B cell (primary cell): Measurements from ENCODE around the gene SCAND1. TPM values are rescaled to one million over a fixed set of nuclear protein-coding genes. Genes with fewer than 3 reads are reported as not detected.

Source experiments
- ATAC-seq: fragments of 200-7000 bp; cut with Tn5 transposase; one replicate; pipeline ENCODE4 v1.10.0; 2021; ENCODE audit warnings: low read depth, mild to moderate bottlenecking, moderate number of reproducible peaks, moderate library complexity
- CTCF ChIA-PET: fragments of 350-600 bp; sonication (Branson Sonifier 250); formaldehyde crosslinking; loops from one replicate; lab custom pipeline; 2021; ENCODE audit warnings: antibody characterized with exemption, inconsistent platforms; lab: Charles Lee
- POLR2A ChIA-PET: fragments of 350-600 bp; sonication (Branson Sonifier 250); formaldehyde crosslinking; loops from one replicate; lab custom pipeline; 2021; ENCODE audit warnings: antibody characterized with exemption; lab: Charles Lee
- DNase-seq: peaks from one replicate; pipeline ENCODE4 v3.0.0; 2013
- H2AFZ ChIP-seq: 2 replicates; pipeline ENCODE4 v1.6.1; 2012; ENCODE audit warnings: mild to moderate bottlenecking, low read depth, low read length; ENCODE audit not compliant: insufficient read depth, poor library complexity, severe bottlenecking
- H3K27ac ChIP-seq, 2 donors: 1 replicate in 1 of 2; 2 replicates in 1 of 2; pipeline ENCODE4 v1.5.1; 2012 to 2013; ENCODE audit warnings: low read length in 2 of 2, mild to moderate bottlenecking in 2 of 2, moderate library complexity in 1 of 2
- H3K27me3 ChIP-seq, 4 experiments: fragments of 200-600 bp in 1 of 4; sonication (generic) in 1 of 4; replicated peaks in 1 of 4; 1 replicate in 2 of 4; 2 replicates in 2 of 4; pipeline versions ENCODE4 v1.6.1 to v1.7.0; 2013 to 2016; ENCODE audit warnings: low read length in 3 of 4, mild to moderate bottlenecking in 2 of 4, mixed read lengths in 1 of 4, moderate library complexity in 1 of 4; ENCODE audit not compliant: insufficient read depth in 4 of 4, control insufficient read depth in 3 of 4; ENCODE audit errors: control extremely low read depth in 1 of 4
- H3K36me3 ChIP-seq, 2 experiments: replicated peaks in 1 of 2; 1 replicate in 1 of 2; 2 replicates in 1 of 2; pipeline versions ENCODE4 v1.6.1 to v1.7.1; 2013; ENCODE audit warnings: low read length in 1 of 2; ENCODE audit not compliant: insufficient read depth in 2 of 2, control insufficient read depth in 1 of 2; ENCODE audit errors: control extremely low read depth in 1 of 2, extremely low read depth in 1 of 2
- H3K4me1 ChIP-seq, 2 donors: fragments of 200-600 bp in 1 of 2; sonication (generic) in 1 of 2; 1 replicate in 1 of 2; 2 replicates in 1 of 2; pipeline versions ENCODE4 v1.5.1 to v1.6.1; 2013 to 2017; ENCODE audit warnings: low read length in 2 of 2; ENCODE audit not compliant: control insufficient read depth in 2 of 2, insufficient read depth in 2 of 2
- H3K4me2 ChIP-seq: replicated peaks from 2 replicates; pipeline ENCODE3; 2012; ENCODE audit warnings: mild to moderate bottlenecking, low read depth, low read length; ENCODE audit not compliant: poor library complexity, severe bottlenecking
- H3K4me3 ChIP-seq, 5 experiments: fragments of 200-600 bp in 1 of 5; sonication (generic) in 1 of 5; 1 replicate in 3 of 5; 2 replicates in 2 of 5; pipeline versions ENCODE4 v1.5.1 to v1.7.0; 2011 to 2016; ENCODE audit warnings: low read length in 4 of 5, mild to moderate bottlenecking in 4 of 5, low read depth in 2 of 5, control low read depth in 1 of 5, moderate library complexity in 1 of 5; ENCODE audit not compliant: insufficient read depth in 1 of 5; ENCODE audit errors: control extremely low read depth in 1 of 5, extremely low read depth in 1 of 5
- H3K79me2 ChIP-seq: fragments of 200-600 bp; sonication (generic); one replicate; pipeline ENCODE4 v1.6.0; 2016; ENCODE audit warnings: low read length; ENCODE audit not compliant: control insufficient read depth, insufficient read depth
- H3K9ac ChIP-seq: fragments of 200-600 bp; sonication (generic); 2 replicates; pipeline ENCODE4 v1.6.1; 2017; ENCODE audit warnings: mild to moderate bottlenecking, low read length, moderate library complexity
- H3K9me3 ChIP-seq, 3 donors: one replicate each; pipeline versions ENCODE4 v1.6.1 to v1.7.1; 2013; ENCODE audit warnings: low read length in 2 of 3; ENCODE audit not compliant: control insufficient read depth in 2 of 3, insufficient read depth in 1 of 3; ENCODE audit errors: control extremely low read depth in 1 of 3
- H4K20me1 ChIP-seq: 2 replicates; pipeline ENCODE4 v1.6.0; 2012; ENCODE audit warnings: mild to moderate bottlenecking, low read length; ENCODE audit not compliant: insufficient read depth, control insufficient read depth, poor library complexity, severe bottlenecking
- H3K27ac Mint-ChIP-seq: one replicate; pipeline ENCODE4 v1.8.0; 2021; ENCODE audit warnings: mixed read lengths
- H3K27me3 Mint-ChIP-seq: one replicate; pipeline ENCODE4 v1.8.0; 2021; ENCODE audit warnings: mixed read lengths
- H3K4me1 Mint-ChIP-seq: one replicate; pipeline ENCODE4 v1.8.0; 2021; ENCODE audit warnings: mixed read lengths
- H3K4me3 Mint-ChIP-seq: one replicate; pipeline ENCODE4 v1.8.0; 2021; ENCODE audit warnings: mixed read lengths
- H3K9me3 Mint-ChIP-seq: one replicate; pipeline ENCODE4 v1.8.0; 2022; ENCODE audit warnings: mixed read lengths; ENCODE audit not compliant: insufficient read depth
- EZH2 ChIP-seq: IDR thresholded peaks from 2 replicates; pipeline ENCODE4 v1.6.1; 2012; ENCODE audit warnings: borderline replicate concordance, low read depth, mild to moderate bottlenecking, moderate library complexity, low read length; ENCODE audit not compliant: insufficient read depth, poor library complexity, severe bottlenecking
- WGBS: methylation state at CpG from one replicate; pipeline ENCODE4 v1.1.5; 2013; ENCODE audit warnings: missing lambda C conversion rate; ENCODE audit not compliant: insufficient coverage; 5-methylcytosine and 5-hydroxymethylcytosine counted together
- intact Hi-C: fragments of 100-400 bp; cut with micrococcal nuclease; formaldehyde crosslinking; loops from one replicate; pipeline ENCODE4 v1.10.0; 2022
- polyA plus RNA-seq: library from polyadenylated mRNA; depleted of rRNA; stranded (reverse); fragments of >200 nt; gene quantifications from 2 replicates; pipeline ENCODE4 v1.2.3, GENCODE V29; 2012
- total RNA-seq, 2 donors: library from RNA; stranded (reverse); fragments of 120-200 nt in 1 of 2; gene quantifications; 1 replicate in 1 of 2; 2 replicates in 1 of 2; pipeline versions ENCODE4 v1.2.3 to v1.2.4, GENCODE V29; 2013 to 2022
- TF ChIP-seq, protein P1 (sequence below): fragments of 200-600 bp; IDR thresholded peaks from one replicate; pipeline ENCODE4 v1.8.0; 2022; ENCODE audit warnings: antibody characterized with exemption, mild to moderate bottlenecking

SCAND1 gene
- total and polyA plus RNA-seq, 2 donors (not counting 1 experiment from before 2014, with no cell fraction given): 42.0 to 102 TPM

DNA sequence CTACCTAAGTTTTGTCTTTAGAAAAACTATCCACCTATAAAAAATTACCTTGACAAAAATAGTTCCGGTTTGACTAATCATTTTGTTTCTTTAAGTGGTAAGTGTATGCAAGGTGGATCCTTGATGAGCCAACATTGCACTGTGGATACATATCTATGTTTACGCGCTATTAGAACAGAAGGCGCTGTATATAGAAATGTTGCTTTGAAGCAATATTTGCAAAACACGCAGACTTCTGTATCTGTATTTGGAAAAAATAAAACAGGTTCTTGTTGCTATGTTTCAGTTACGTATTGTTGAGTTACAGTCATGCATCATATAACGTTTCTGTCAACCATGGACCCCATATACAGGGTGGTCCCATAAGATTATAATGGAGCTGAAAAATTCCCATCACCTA is 4.2 kb downstream of the SCAND1 start:
- no peaks in the 10 kb centered on the region for H3K27me3 Mint-ChIP-seq

DNA sequence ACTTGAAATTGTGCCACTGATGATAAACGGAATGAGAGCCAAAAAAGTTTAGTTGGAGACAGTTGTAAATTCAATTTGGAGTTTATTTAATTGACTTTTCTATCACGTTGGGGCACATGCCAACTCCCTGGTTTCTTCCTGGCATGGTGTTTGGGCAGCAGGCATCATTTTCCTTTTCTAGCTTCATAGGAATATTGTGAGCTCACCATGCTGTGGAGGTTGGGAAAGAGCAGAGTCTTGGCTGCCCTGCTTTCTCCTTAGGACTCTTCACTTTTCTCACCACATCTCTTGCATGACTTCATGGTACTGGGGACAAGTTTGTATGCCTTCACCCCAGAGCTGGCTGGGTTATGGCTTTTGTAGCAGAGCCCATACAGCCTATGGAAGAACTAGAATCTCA is 6.4 kb downstream of the SCAND1 start:
- Mint-ChIP-seq H3K27me3 (no peaks in the 10 kb centered on the region), H3K27ac (no peak overlapping the region), H3K9me3 (no peaks in the 10 kb centered on the region), H3K4me3 (no peak overlapping the region), H3K4me1 (peaks cover 10% of the 10 kb centered on the region)
- Histone ChIP-seq H3K4me3 (no peak overlapping the region), H3K27ac (no peak overlapping the region), H2AFZ (no peak overlapping the region), H3K79me2 (peaks cover 32% of the 10 kb centered on the region), H3K9ac (no peak overlapping the region), H3K9me3 (no peaks in the 10 kb centered on the region), H4K20me1 (peaks cover 6% of the 10 kb centered on the region), H3K27me3 (no peaks in the 10 kb centered on the region), H3K36me3 (peaks cover 0 to 44% of the 10 kb centered on the region in 2 experiments), H3K4me1 (peaks cover 7 to 12% of the 10 kb centered on the region in 2 donors), H3K4me2 (no peak overlapping the region)
- DNase-seq (no peak), ATAC-seq (no peak)
- intact Hi-C loops: no loop called here
- ChIA-PET POLR2A (no interaction called here), CTCF (interaction anchor here (0.7 to 1.2 kb wide), 2 partner anchors 11 to 485 kb away, joined by 4 to 5 read pairs; no protein-coding TSS in a partner anchor)
- TF ChIP-seq EZH2: no peak
- TF ChIP-seq, protein P1, sequence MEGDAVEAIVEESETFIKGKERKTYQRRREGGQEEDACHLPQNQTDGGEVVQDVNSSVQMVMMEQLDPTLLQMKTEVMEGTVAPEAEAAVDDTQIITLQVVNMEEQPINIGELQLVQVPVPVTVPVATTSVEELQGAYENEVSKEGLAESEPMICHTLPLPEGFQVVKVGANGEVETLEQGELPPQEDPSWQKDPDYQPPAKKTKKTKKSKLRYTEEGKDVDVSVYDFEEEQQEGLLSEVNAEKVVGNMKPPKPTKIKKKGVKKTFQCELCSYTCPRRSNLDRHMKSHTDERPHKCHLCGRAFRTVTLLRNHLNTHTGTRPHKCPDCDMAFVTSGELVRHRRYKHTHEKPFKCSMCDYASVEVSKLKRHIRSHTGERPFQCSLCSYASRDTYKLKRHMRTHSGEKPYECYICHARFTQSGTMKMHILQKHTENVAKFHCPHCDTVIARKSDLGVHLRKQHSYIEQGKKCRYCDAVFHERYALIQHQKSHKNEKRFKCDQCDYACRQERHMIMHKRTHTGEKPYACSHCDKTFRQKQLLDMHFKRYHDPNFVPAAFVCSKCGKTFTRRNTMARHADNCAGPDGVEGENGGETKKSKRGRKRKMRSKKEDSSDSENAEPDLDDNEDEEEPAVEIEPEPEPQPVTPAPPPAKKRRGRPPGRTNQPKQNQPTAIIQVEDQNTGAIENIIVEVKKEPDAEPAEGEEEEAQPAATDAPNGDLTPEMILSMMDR: no peak
- WGBS: 100% methylated on average over 1 of the region's 2 CpGs

More for the DNA sequence above, 4.2 kb downstream of the SCAND1 start:
- Histone ChIP-seq H3K79me2 (peaks cover 30% of the 10 kb centered on the region), H3K9me3 (no peaks in the 10 kb centered on the region), H3K4me3 (no peak overlapping the region), H2AFZ (no peak overlapping the region), H3K27ac (no peak overlapping the region), H3K27me3 (no peaks in the 10 kb centered on the region), H3K4me1 (peaks cover 14 to 20% of the 10 kb centered on the region in 2 donors), H3K36me3 (peaks cover 0 to 29% of the 10 kb centered on the region in 2 experiments), H4K20me1 (peaks cover 14% of the 10 kb centered on the region), H3K4me2 (no peak overlapping the region), H3K9ac (no peak overlapping the region)
- no peak for DNase-seq
- H3K27ac Mint-ChIP-seq: no peak overlapping the region
- no peak for ATAC-seq
- ChIA-PET POLR2A (no interaction called here), CTCF (interaction anchor here (1.1 kb wide), 1 partner anchor 45 kb away, joined by 3 read pairs; no protein-coding TSS in a partner anchor)
- H3K4me1 Mint-ChIP-seq: peaks cover 22% of the 10 kb centered on the region
- TF ChIP-seq, protein P1: no peak
- no peak for TF ChIP-seq EZH2
- WGBS: 100% methylated on average over 4 of the region's 7 CpGs
- H3K4me3 Mint-ChIP-seq: no peak overlapping the region
- intact Hi-C loops: loop anchor here (5.0 to 10.0 kb wide), 6 partner anchors 408 to 1835 kb away; partner anchors contain the start of genes DSN1, EIF2S2, EIF6 and ERGIC3
- H3K9me3 Mint-ChIP-seq: no peaks in the 10 kb centered on the region
